ENCODE results near the gene SGO2. TPM values are rescaled to one million over a fixed set of nuclear protein-coding genes. Genes with fewer than 3 reads are reported as not detected.
A peak's percentile ranks its signal among the peaks of the same experiment; 100 is the strongest.

The SGO2 gene
- total RNA-seq, 1 donor from 2014 or later, result 6.6 TPM

DNA sequence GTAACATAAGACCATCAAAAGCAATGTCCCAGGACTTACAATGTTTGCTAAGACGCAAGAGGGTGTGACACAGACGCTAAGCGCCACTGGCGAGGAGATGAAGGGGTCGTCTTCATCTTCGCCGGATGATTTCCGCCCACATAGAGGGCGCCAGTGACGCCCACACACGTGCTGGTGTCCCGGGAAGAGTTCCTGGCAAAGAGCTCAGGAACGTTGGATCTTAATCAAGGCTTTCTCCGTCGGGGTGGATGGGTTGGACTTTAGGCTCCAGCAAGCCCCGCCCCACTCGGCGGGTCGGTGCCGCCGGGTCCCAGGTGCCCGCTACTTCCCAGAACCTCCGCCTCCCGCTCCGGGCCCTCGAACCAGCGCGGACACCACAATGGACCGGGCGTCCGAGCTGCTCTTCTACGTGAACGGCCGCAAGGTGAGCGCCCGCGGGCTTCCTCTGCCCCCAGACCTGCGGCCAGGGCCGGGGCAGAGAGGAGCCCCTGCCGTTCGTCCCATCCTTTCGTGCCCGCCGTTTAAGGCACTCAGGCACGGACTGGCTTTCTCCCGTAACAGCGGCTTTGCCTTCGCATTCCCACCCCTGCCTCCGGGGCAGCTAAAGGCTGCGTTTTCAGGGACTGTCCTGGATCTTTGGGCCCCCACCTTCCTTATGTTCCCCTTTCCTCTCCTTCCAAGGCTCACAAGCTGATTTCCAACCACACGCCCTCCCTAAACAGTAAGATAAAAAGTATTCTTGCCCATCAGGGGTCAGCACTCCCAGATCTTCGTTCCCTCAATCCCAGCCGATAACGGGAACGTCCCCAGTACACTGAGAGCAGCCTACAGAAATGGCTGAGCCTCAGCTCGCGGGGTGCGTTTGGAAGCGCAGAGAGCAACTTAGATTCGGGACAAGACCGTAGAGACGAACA, 60.0 kb downstream of the SGO2 start, which contains the start of gene AOX1:
AOX1 (plus strand) TSS at position 285 of the 914 bp plus-strand sequence; CDS start at position 380, 95 bp downstream.
- TF ChIP-seq, protein P1, sequence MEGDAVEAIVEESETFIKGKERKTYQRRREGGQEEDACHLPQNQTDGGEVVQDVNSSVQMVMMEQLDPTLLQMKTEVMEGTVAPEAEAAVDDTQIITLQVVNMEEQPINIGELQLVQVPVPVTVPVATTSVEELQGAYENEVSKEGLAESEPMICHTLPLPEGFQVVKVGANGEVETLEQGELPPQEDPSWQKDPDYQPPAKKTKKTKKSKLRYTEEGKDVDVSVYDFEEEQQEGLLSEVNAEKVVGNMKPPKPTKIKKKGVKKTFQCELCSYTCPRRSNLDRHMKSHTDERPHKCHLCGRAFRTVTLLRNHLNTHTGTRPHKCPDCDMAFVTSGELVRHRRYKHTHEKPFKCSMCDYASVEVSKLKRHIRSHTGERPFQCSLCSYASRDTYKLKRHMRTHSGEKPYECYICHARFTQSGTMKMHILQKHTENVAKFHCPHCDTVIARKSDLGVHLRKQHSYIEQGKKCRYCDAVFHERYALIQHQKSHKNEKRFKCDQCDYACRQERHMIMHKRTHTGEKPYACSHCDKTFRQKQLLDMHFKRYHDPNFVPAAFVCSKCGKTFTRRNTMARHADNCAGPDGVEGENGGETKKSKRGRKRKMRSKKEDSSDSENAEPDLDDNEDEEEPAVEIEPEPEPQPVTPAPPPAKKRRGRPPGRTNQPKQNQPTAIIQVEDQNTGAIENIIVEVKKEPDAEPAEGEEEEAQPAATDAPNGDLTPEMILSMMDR (IDR thresholded peaks at IDR 0.05; ENCODE audit: partially characterized antibody, unreplicated experiment), result no peak
- H3K27me3 Mint-ChIP-seq (ENCODE audit: unreplicated experiment), result peaks cover 6% of the 10 kb centered on the region
- peak; percentile 45 for DNase-seq
- peaks cover 3% of the 10 kb centered on the region for H3K4me1 Mint-ChIP-seq (ENCODE audit: low read depth, unreplicated experiment)
- peak within 1 kb of the TSS; percentile 95 for H3K4me3 Mint-ChIP-seq (ENCODE audit: unreplicated experiment)
- no peaks in the 10 kb centered on the region for H3K36me3 Mint-ChIP-seq (ENCODE audit: unreplicated experiment)
- peak within 1 kb of the TSS; percentile 45 for H3K27ac Mint-ChIP-seq (ENCODE audit: unreplicated experiment)
- peaks cover 6% of the 10 kb centered on the region for H3K9me3 Mint-ChIP-seq (ENCODE audit: unreplicated experiment)

DNA sequence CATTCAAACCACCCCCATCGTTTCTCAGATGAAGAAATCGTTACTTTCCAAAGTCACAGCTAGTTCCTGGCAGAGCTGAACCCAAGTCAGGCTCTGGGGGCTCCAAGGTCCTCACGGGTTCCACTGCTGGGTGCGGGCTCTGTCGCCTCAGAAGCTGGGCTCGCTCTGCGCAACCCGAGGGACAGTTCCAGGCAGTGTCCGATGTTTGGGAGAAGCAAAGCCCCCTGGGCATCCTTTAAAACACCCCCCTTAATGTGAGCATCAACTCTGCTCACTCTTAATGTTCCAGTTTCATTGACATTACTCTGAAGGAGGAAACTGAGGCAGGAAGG, 60.6 kb downstream of the SGO2 start:
- H3K4me1 Mint-ChIP-seq (ENCODE audit: low read depth, unreplicated experiment), result peaks cover 3% of the 10 kb centered on the region
- H3K4me3 Mint-ChIP-seq (ENCODE audit: unreplicated experiment), result peak overlapping the region; percentile 95
- no peak for DNase-seq
- no peak overlapping the region for H3K27ac Mint-ChIP-seq (ENCODE audit: unreplicated experiment)
- H3K9me3 Mint-ChIP-seq (ENCODE audit: unreplicated experiment), result peaks cover 6% of the 10 kb centered on the region
- H3K36me3 Mint-ChIP-seq (ENCODE audit: unreplicated experiment), result no peaks in the 10 kb centered on the region
- peaks cover 6% of the 10 kb centered on the region for H3K27me3 Mint-ChIP-seq (ENCODE audit: unreplicated experiment)
- TF ChIP-seq, protein P1 (IDR thresholded peaks at IDR 0.05; ENCODE audit: partially characterized antibody, unreplicated experiment), result no peak

DNA sequence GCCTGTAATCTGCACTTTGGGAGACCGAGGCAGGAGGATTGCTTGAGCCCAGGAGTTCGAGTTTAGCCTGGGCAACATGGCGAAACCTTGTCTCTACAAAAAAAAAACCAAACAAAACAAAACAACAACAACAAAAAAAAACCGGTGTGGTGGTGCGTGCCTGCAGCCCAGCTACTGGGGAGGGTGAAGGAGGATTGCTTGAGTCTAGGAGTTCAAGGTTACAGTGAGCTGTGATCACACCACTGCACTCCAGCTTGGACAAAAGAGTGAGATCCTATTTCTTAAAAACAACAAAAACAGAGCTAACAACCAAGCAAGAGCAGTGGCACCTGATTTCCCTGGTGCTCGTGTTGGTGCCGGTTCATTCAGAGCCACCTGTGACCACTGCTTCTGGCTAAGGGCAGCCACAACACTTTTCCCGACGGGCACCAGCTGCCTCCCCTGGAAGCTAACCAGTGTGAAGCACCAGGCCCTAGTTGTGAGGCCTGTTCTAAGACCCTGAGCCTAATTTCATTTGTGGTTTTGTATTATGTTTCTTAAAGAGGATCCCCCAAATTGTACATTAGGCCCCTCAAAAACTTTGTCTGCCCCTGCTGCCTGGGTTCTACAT, 61.1 kb downstream of the SGO2 start:
- Mint-ChIP-seq H3K36me3 (ENCODE audit: unreplicated experiment) (no peaks in the 10 kb centered on the region), H3K4me1 (ENCODE audit: low read depth, unreplicated experiment) (peaks cover 3% of the 10 kb centered on the region), H3K9me3 (ENCODE audit: unreplicated experiment) (peaks cover 6% of the 10 kb centered on the region), H3K27ac (ENCODE audit: unreplicated experiment) (no peak overlapping the region), H3K4me3 (ENCODE audit: unreplicated experiment) (no peak overlapping the region), H3K27me3 (ENCODE audit: unreplicated experiment) (peaks cover 6% of the 10 kb centered on the region)
- no peak for DNase-seq
- TF ChIP-seq, protein P1 (IDR thresholded peaks at IDR 0.05; ENCODE audit: partially characterized antibody, unreplicated experiment), result no peak

DNA sequence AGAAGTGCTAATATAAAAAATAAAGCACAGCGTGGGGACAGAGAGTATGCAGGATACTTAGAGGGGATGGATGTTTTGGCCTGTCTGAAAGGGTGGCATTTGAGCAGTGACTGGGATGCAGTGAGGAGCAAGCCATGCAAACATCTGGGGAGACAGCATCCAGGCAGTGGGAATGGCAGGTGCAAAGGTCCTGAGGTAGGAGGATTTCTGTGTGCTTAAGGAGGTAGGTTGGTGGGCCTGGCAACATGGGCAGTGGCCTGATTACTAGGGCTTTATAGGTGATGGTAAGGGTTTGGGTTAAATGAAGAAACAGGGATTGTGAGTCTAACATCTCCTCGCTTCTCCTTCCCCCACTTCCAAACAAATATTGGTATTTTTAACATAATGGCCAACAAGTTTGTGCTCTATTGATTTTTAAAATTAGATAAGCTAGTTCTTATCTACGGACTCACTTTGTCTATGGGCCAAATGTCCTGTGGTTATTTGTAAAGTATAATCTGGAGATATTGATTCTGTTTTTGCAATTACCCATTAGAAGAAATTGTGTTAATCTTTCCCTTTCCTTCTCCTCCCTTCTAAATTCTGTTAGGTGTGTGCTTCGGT, 62.2 kb downstream of the SGO2 start:
- H3K36me3 Mint-ChIP-seq (ENCODE audit: unreplicated experiment), result no peaks in the 10 kb centered on the region
- no peak overlapping the region for H3K27ac Mint-ChIP-seq (ENCODE audit: unreplicated experiment)
- H3K4me3 Mint-ChIP-seq (ENCODE audit: unreplicated experiment), result no peak overlapping the region
- H3K27me3 Mint-ChIP-seq (ENCODE audit: unreplicated experiment), result peaks cover 6% of the 10 kb centered on the region
- peaks cover 6% of the 10 kb centered on the region for H3K9me3 Mint-ChIP-seq (ENCODE audit: unreplicated experiment)
- DNase-seq, result no peak
- TF ChIP-seq, protein P1 (IDR thresholded peaks at IDR 0.05; ENCODE audit: partially characterized antibody, unreplicated experiment), result no peak
- H3K4me1 Mint-ChIP-seq (ENCODE audit: low read depth, unreplicated experiment), result peaks cover 3% of the 10 kb centered on the region
